Stimulated activated CD8-positive, alpha-beta memory T cell treated with anti-CD3 and anti-CD28 coated beads, Interleukin-15, amount 100 ng/mL, for 24 hours (primary cell): Measurements from ENCODE around the gene PCDH1.
"Not testable (repeated sequence)": the region's sequence is repeated elsewhere in the genome, so short reads cannot be mapped to it uniquely, and the experiment has no call there.

Experiments used
- DNase-seq: peaks from one replicate; pipeline ENCODE4 v3.0.0-alpha.2; 2020; ENCODE audit warnings: low read depth

PCDH1 gene

GRCh38 chr5:141834331-141834730 is 43.9 kb downstream of the PCDH1 start:
- DNase-seq: no peak

GRCh38 chr5:141832131-141832530 is 46.1 kb downstream of the PCDH1 start:
- no peak for DNase-seq

- DNase-seq: no peak
Observed at GRCh38 chr5:141828162-141828561, 50.0 kb downstream of the PCDH1 start.

GRCh38 chr5:141826674-141827073 is 51.5 kb downstream of the PCDH1 start:
- no peak for DNase-seq

GRCh38 chr5:141825791-141826560 is 52.2 kb downstream of the PCDH1 start:
- no peak for DNase-seq

GRCh38 chr5:141825241-141825671 is 53.0 kb downstream of the PCDH1 start:
- DNase-seq: no peak

- no peak for DNase-seq
Observed at GRCh38 chr5:141824717-141825116, 53.5 kb downstream of the PCDH1 start.

- no peak for DNase-seq
Observed at GRCh38 chr5:141823056-141823455, 55.2 kb downstream of the PCDH1 start.

- DNase-seq: no peak
Observed at GRCh38 chr5:141822144-141822543, 56.1 kb downstream of the PCDH1 start.

GRCh38 chr5:141821430-141821925 is 56.7 kb downstream of the PCDH1 start:
- DNase-seq: no peak

GRCh38 chr5:141820686-141821085 is 57.5 kb downstream of the PCDH1 start:
- not testable (repeated sequence) for DNase-seq

GRCh38 chr5:141817631-141818030 is 60.6 kb downstream of the PCDH1 start:
- DNase-seq: no peak

- DNase-seq: no peak
Observed at GRCh38 chr5:141816598-141817399, 61.4 kb downstream of the PCDH1 start.

- DNase-seq: no peak
Observed at GRCh38 chr5:141815796-141816180, 62.4 kb downstream of the PCDH1 start.

GRCh38 chr5:141815051-141815795 is 63.0 kb downstream of the PCDH1 start:
- DNase-seq: no peak

- DNase-seq: peak; percentile 2
Observed at GRCh38 chr5:141814064-141814964, 63.9 kb downstream of the PCDH1 start.

- DNase-seq: no peak
Observed at GRCh38 chr5:141812512-141812911, 65.7 kb downstream of the PCDH1 start.

GRCh38 chr5:141811287-141812155 is 66.7 kb downstream of the PCDH1 start:
- DNase-seq: no peak

- no peak for DNase-seq
Observed at GRCh38 chr5:141810702-141811101, 67.5 kb downstream of the PCDH1 start.

- DNase-seq: no peak
Observed at GRCh38 chr5:141809380-141810096, 68.7 kb downstream of the PCDH1 start.
